ENCODE measurements around the gene GLS.

Gene GLS

DNA sequence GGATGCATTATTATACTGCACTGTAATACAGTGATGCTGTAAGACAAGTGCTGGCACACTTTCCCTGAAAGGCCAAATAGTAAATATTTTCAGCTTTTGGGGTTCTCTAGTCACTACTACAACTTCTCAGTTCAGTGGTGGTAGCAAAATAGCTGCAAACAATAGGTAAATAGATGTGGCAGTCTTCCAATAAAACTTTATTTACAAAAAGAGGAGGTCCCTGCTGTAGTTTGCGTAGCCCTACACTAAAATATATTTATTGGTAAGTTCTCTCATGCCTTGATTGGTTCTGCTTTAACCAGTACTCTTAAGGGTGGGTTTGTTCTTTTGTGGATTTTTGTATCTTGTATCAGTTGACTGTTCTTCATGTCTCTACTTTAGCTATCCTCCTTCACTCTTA, 7.8 kb downstream of the GLS start:
- H4K8ac ChIP-seq (ENCODE audit: low read depth, low read length), result no peak overlapping the region
- WGBS, 2 donors (ENCODE audit: extremely low coverage in 2 of 2, insufficient read length in 2 of 2, insufficient replicate concordance in 1 of 2), result no CpG with 5 or more reads among the region's 1 CpG

DNA sequence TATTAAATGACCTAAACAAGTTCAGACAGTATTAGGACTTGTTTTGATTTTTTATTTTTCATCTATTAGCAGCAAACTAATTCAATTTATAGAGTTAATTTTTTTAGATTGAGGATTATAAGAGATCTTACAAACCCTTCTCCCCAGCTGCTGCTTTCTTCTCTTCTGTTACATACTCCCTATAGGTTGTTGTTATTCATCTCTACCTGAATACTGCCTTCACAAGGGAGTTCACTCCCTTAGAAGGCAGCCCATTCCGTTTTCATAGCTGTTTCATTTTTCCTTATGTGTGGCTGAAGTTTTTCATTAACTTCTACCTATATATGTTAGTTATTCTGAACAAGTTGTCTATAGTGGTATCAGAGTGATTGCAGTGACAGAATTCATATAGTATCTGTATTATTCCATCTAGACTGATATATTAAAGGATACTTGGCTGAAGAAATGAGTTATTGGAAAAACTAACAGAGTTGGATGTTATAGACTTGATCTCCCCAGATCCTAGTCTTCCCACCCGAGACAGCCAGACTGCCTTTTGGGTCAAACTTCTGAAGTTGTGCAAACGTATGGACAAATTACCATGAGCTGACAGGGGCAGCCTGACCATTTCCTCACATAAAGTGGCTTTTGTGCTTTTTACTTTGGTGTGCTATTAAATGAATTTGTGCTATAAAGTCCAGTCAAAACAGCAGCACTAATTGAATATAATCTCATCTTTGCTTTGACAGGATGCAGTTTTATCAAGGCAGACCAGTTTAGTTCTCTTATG, 8.7 kb downstream of the GLS start:
- no peak overlapping the region for H3K4me3 ChIP-seq (ENCODE audit: low read length in 2 of 2)
- no CpG with 5 or more reads among the region's 3 CpGs for WGBS, 2 donors (ENCODE audit: extremely low coverage in 2 of 2, insufficient read length in 2 of 2, insufficient replicate concordance in 1 of 2)

More for the DNA sequence above, 7.8 kb downstream of the GLS start:
- Histone ChIP-seq H3K79me1 (ENCODE audit: low read depth, low read length) (no peaks in the 10 kb centered on the region), H3K4me3 (ENCODE audit: low read length in 2 of 2) (no peak overlapping the region), H3K14ac (ENCODE audit: low read length) (no peak overlapping the region), H3K27ac (replicated peaks; ENCODE audit: low read length) (no peak overlapping the region), H3K27me3 (ENCODE audit: control insufficient read depth in 3 of 3, insufficient read depth in 3 of 3, low read depth in 1 of 3, low read length in 3 of 3) (no peaks in the 10 kb centered on the region), H4K91ac (ENCODE audit: low read depth, low read length, poor library complexity) (no peak overlapping the region), H3K4ac (ENCODE audit: low read length) (no peak overlapping the region), H3K18ac (ENCODE audit: low read length) (no peak overlapping the region), H3K4me2 (ENCODE audit: insufficient read depth, low read length, poor library complexity, severe bottlenecking) (no peak overlapping the region), H2BK120ac (ENCODE audit: low read depth, low read length) (no peak overlapping the region), H2BK5ac (ENCODE audit: low read length) (no peak overlapping the region), H3K23ac (ENCODE audit: low read depth, low read length, poor library complexity) (no peak overlapping the region), H2AK5ac (ENCODE audit: low read depth, low read length) (no peak overlapping the region), H3K9me3 (replicated peaks in 1 of 2; ENCODE audit: control insufficient read depth in 2 of 2, insufficient read depth in 1 of 2, low read depth in 1 of 2, low read length in 2 of 2) (no peaks in the 10 kb centered on the region), H2BK12ac (ENCODE audit: low read length) (no peak overlapping the region), H3K36me3 (replicated peaks in 1 of 2; ENCODE audit: control insufficient read depth in 2 of 2, insufficient read depth in 2 of 2, low read length in 2 of 2) (peaks cover 0 to 36% of the 10 kb centered on the region in 2 donors), H2BK15ac (ENCODE audit: low read length) (no peak overlapping the region), H3K9ac (ENCODE audit: low read depth, low read length, poor library complexity) (no peak overlapping the region), H3K4me1 (ENCODE audit: control insufficient read depth in 2 of 2, insufficient read depth in 1 of 2, low read depth in 1 of 2, low read length in 2 of 2) (peaks cover 0 to 7% of the 10 kb centered on the region in 2 donors), H2AFZ (ENCODE audit: low read length) (no peak overlapping the region)
- DNase-seq (ENCODE audit: low spot score), result no peak

DNA sequence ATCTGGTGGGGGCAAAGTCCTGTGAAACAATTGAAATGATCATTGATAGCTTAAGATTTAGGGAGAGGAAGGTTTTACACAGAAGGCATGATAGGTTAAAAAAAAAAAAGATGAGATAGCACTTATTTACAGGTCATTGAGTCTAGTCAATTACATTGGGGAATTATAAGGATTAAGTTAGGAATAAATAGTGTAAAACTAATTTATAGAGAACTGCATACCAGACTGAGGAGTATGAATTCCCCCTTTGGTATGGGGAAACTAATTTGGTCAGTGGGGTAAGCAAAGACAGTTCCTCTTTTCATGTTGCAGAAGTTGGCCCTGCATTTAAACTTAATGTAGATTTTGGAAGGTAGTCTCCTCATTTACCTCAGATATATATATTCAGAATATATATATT, 10.8 kb downstream of the GLS start:
- Histone ChIP-seq H3K9ac (ENCODE audit: low read depth, low read length, poor library complexity) (no peak overlapping the region), H3K4ac (ENCODE audit: low read length) (no peak overlapping the region), H2BK120ac (ENCODE audit: low read depth, low read length) (no peak overlapping the region), H3K23ac (ENCODE audit: low read depth, low read length, poor library complexity) (no peak overlapping the region), H3K79me1 (ENCODE audit: low read depth, low read length) (no peaks in the 10 kb centered on the region), H2AK5ac (ENCODE audit: low read depth, low read length) (no peak overlapping the region), H3K4me3 (ENCODE audit: low read length in 2 of 2) (no peak overlapping the region), H4K91ac (ENCODE audit: low read depth, low read length, poor library complexity) (no peak overlapping the region), H2BK12ac (ENCODE audit: low read length) (no peak overlapping the region), H3K36me3 (replicated peaks in 1 of 2; ENCODE audit: control insufficient read depth in 2 of 2, insufficient read depth in 2 of 2, low read length in 2 of 2) (peaks cover 3 to 45% of the 10 kb centered on the region in 2 donors), H3K4me2 (ENCODE audit: insufficient read depth, low read length, poor library complexity, severe bottlenecking) (no peak overlapping the region), H3K14ac (ENCODE audit: low read length) (no peak overlapping the region), H4K8ac (ENCODE audit: low read depth, low read length) (no peak overlapping the region), H3K9me3 (replicated peaks in 1 of 2; ENCODE audit: control insufficient read depth in 2 of 2, insufficient read depth in 1 of 2, low read depth in 1 of 2, low read length in 2 of 2) (no peaks in the 10 kb centered on the region), H3K18ac (ENCODE audit: low read length) (no peak overlapping the region), H3K27ac (replicated peaks; ENCODE audit: low read length) (no peak overlapping the region), H2AFZ (ENCODE audit: low read length) (no peak overlapping the region), H3K4me1 (ENCODE audit: control insufficient read depth in 2 of 2, insufficient read depth in 1 of 2, low read depth in 1 of 2, low read length in 2 of 2) (no peaks in the 10 kb centered on the region), H3K27me3 (ENCODE audit: control insufficient read depth in 3 of 3, insufficient read depth in 3 of 3, low read depth in 1 of 3, low read length in 3 of 3) (no peaks in the 10 kb centered on the region), H2BK15ac (ENCODE audit: low read length) (no peak overlapping the region), H2BK5ac (ENCODE audit: low read length) (no peak overlapping the region)
- no peak for DNase-seq (ENCODE audit: low spot score)

More for the DNA sequence above, 8.7 kb downstream of the GLS start:
- H3K27me3 ChIP-seq (ENCODE audit: control insufficient read depth in 3 of 3, insufficient read depth in 3 of 3, low read depth in 1 of 3, low read length in 3 of 3), result no peaks in the 10 kb centered on the region
- no peaks in the 10 kb centered on the region for H3K79me1 ChIP-seq (ENCODE audit: low read depth, low read length)
- H3K9me3 ChIP-seq (replicated peaks in 1 of 2; ENCODE audit: control insufficient read depth in 2 of 2, insufficient read depth in 1 of 2, low read depth in 1 of 2, low read length in 2 of 2), result no peaks in the 10 kb centered on the region
- H2BK12ac ChIP-seq (ENCODE audit: low read length), result no peak overlapping the region
- no peak overlapping the region for H3K23ac ChIP-seq (ENCODE audit: low read depth, low read length, poor library complexity)
- no peak overlapping the region for H3K14ac ChIP-seq (ENCODE audit: low read length)
- no peak overlapping the region for H4K91ac ChIP-seq (ENCODE audit: low read depth, low read length, poor library complexity)
- H3K4me2 ChIP-seq (ENCODE audit: insufficient read depth, low read length, poor library complexity, severe bottlenecking), result no peak overlapping the region
- no peaks in the 10 kb centered on the region for H3K4me1 ChIP-seq (ENCODE audit: control insufficient read depth in 2 of 2, insufficient read depth in 1 of 2, low read depth in 1 of 2, low read length in 2 of 2)
- DNase-seq (ENCODE audit: low spot score), result no peak
- H3K27ac ChIP-seq (replicated peaks; ENCODE audit: low read length), result no peak overlapping the region
- peaks cover 0 to 36% of the 10 kb centered on the region in 2 donors for H3K36me3 ChIP-seq (replicated peaks in 1 of 2; ENCODE audit: control insufficient read depth in 2 of 2, insufficient read depth in 2 of 2, low read length in 2 of 2)
- no peak overlapping the region for H2BK5ac ChIP-seq (ENCODE audit: low read length)
- no peak overlapping the region for H2AFZ ChIP-seq (ENCODE audit: low read length)
- no peak overlapping the region for H3K9ac ChIP-seq (ENCODE audit: low read depth, low read length, poor library complexity)
- no peak overlapping the region for H2AK5ac ChIP-seq (ENCODE audit: low read depth, low read length)
- no peak overlapping the region for H4K8ac ChIP-seq (ENCODE audit: low read depth, low read length)
- no peak overlapping the region for H2BK120ac ChIP-seq (ENCODE audit: low read depth, low read length)
- H2BK15ac ChIP-seq (ENCODE audit: low read length), result no peak overlapping the region
- H3K18ac ChIP-seq (ENCODE audit: low read length), result no peak overlapping the region
- H3K4ac ChIP-seq (ENCODE audit: low read length), result no peak overlapping the region

DNA sequence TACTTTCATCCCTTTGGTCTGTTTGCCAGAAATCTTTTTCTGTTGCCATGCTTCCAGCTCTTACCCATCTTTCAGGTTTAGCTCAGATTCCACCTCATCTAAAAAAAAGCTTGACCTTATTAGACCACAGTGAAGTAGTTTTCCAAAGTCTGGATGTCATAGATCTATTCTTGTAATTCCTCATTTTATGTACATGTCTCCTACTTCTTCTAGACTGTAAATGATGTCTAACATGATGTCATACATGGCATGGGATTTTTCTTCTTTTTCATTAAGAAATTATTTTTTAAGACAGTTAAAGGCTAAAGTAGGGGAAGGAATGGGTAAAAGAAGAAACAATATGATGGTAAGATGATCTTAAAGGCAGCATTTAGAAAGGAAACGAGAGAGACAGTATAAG, 11.3 kb downstream of the GLS start:
- H3K9ac ChIP-seq (ENCODE audit: low read depth, low read length, poor library complexity), result no peak overlapping the region
- H4K8ac ChIP-seq (ENCODE audit: low read depth, low read length), result no peak overlapping the region
- no peak overlapping the region for H3K14ac ChIP-seq (ENCODE audit: low read length)
- H3K4me2 ChIP-seq (ENCODE audit: insufficient read depth, low read length, poor library complexity, severe bottlenecking), result no peak overlapping the region
- H2BK12ac ChIP-seq (ENCODE audit: low read length), result no peak overlapping the region
- no peak overlapping the region for H2AFZ ChIP-seq (ENCODE audit: low read length)
- no peak overlapping the region for H3K27ac ChIP-seq (replicated peaks; ENCODE audit: low read length)
- no peak overlapping the region for H2AK5ac ChIP-seq (ENCODE audit: low read depth, low read length)
- H3K23ac ChIP-seq (ENCODE audit: low read depth, low read length, poor library complexity), result no peak overlapping the region
- H3K4ac ChIP-seq (ENCODE audit: low read length), result no peak overlapping the region
- H3K36me3 ChIP-seq (replicated peaks in 1 of 2; ENCODE audit: control insufficient read depth in 2 of 2, insufficient read depth in 2 of 2, low read length in 2 of 2), result peaks cover 3 to 50% of the 10 kb centered on the region in 2 donors
- H2BK120ac ChIP-seq (ENCODE audit: low read depth, low read length), result no peak overlapping the region
- no peaks in the 10 kb centered on the region for H3K9me3 ChIP-seq (replicated peaks in 1 of 2; ENCODE audit: control insufficient read depth in 2 of 2, insufficient read depth in 1 of 2, low read depth in 1 of 2, low read length in 2 of 2)
- no peak for DNase-seq (ENCODE audit: low spot score)
- no peaks in the 10 kb centered on the region for H3K79me1 ChIP-seq (ENCODE audit: low read depth, low read length)
- no peaks in the 10 kb centered on the region for H3K27me3 ChIP-seq (ENCODE audit: control insufficient read depth in 3 of 3, insufficient read depth in 3 of 3, low read depth in 1 of 3, low read length in 3 of 3)
- H2BK5ac ChIP-seq (ENCODE audit: low read length), result no peak overlapping the region
- H4K91ac ChIP-seq (ENCODE audit: low read depth, low read length, poor library complexity), result no peak overlapping the region
- no peak overlapping the region for H2BK15ac ChIP-seq (ENCODE audit: low read length)
- no CpG with 5 or more reads among the region's 1 CpG for WGBS, 2 donors (ENCODE audit: extremely low coverage in 2 of 2, insufficient read length in 2 of 2, insufficient replicate concordance in 1 of 2)
- H3K4me3 ChIP-seq (ENCODE audit: low read length in 2 of 2), result no peak overlapping the region
- H3K4me1 ChIP-seq (ENCODE audit: control insufficient read depth in 2 of 2, insufficient read depth in 1 of 2, low read depth in 1 of 2, low read length in 2 of 2), result no peaks in the 10 kb centered on the region
- H3K18ac ChIP-seq (ENCODE audit: low read length), result no peak overlapping the region
